HG03457 (cell line): ENCODE results near the gene ZNF691.
"Not testable (repeated sequence)": the region's sequence is repeated elsewhere in the genome, so short reads cannot be mapped to it uniquely, and the experiment has no call there.

Experiments used
- ATAC-seq: cut with Tn5 transposase; IDR thresholded peaks from one replicate; pipeline ENCODE4 v1.9.1; 2021; ENCODE audit warnings: moderate number of reproducible peaks; ENCODE audit not compliant: unreplicated experiment

ZNF691 gene

DNA sequence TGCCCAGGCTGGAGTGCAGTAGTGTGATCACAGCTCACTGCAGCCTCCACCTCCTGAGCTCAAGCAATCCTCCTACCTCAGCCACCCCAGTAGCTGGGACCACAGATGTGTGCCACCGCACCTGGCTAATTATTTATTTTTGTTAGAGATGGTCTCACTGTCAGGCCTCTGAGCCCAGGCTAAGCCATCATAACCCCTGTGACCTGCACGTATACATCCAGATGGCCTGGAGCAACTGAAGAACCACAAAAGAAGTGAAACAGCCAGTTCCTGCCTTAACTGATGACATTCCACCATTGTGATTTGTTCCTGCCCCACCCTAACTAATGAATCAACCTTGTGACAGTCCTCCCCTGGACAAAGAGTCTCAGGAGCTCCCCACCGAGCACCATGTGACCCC lies 10.1 kb downstream of the ZNF691 start:
- not testable (repeated sequence) for ATAC-seq

- not testable (repeated sequence) for ATAC-seq
Observed at GRCh38 chr1:42859366-42859765, 13.0 kb downstream of the ZNF691 start.

- ATAC-seq = no peak
Observed at GRCh38 chr1:42860339-42861013, 14.1 kb downstream of the ZNF691 start.

DNA sequence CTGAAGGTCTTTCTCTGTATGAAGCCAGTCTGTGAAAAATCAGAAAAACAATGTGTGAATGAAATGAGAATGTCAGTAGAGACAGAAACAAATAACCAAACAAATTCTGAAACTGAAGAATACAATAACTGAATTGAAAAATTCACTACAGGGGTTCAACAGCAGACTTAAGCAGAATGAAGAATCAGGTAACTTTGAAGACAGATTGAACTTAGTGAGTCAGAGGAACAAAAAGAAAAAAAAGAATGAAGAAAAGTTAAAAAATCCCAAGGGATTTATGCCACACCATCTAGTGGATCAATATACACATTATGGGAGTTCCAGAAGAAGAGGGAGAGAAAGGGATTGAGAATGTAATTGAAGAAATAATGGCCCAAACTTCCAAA lies 14.6 kb downstream of the ZNF691 start:
- ATAC-seq = no peak

GRCh38 chr1:42866549-42866948 lies 20.1 kb downstream of the ZNF691 start:
- ATAC-seq = no peak

- not testable (repeated sequence) for ATAC-seq
Observed at GRCh38 chr1:42868466-42868865, 22.1 kb downstream of the ZNF691 start.

GRCh38 chr1:42869254-42869653 lies 22.8 kb downstream of the ZNF691 start:
- ATAC-seq = not testable (repeated sequence)

- not testable (repeated sequence) for ATAC-seq
Observed at GRCh38 chr1:42869751-42870150, 23.3 kb downstream of the ZNF691 start.

DNA sequence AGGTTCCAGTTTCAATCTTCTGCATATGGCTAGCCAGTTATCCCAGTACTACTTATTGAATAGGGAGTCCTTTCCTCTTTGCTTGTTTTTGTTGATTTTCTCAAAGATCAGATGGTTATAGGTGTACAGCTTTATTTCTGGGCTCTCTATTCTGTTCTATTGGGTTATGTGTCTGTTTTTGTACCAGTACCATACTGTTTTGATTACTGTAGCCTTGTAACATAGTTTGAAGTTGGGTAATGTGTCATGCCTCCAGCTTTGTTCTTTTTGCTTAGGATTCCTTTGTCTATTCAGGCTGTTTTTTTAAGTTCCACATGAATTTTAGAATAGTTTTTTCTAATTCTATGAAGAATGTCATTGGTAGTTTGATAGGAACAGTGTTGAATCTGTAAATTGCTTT lies 26.7 kb downstream of the ZNF691 start:
- not testable (repeated sequence) for ATAC-seq

- ATAC-seq = no peak
Observed at GRCh38 chr1:42873670-42874069, 27.3 kb downstream of the ZNF691 start.

DNA sequence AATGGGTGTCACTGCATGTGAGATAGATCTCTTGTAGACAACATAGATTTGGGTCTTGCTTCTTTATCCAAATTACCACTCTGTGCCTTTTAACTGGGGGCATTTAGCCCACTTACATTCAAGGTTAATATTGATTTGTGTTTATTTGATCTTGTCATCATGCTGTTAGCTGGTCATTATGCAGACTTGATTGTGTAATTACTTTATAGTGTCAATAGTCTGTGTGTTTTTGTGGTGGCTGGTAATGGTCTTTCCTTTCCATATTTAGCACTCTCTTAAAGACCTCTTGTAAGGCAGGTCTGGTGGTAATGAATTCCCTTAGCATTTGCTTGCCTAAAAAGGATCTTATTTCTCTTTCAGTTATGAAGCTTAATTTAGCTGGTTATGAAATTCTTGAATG lies 29.6 kb downstream of the ZNF691 start:
- ATAC-seq = no peak

DNA sequence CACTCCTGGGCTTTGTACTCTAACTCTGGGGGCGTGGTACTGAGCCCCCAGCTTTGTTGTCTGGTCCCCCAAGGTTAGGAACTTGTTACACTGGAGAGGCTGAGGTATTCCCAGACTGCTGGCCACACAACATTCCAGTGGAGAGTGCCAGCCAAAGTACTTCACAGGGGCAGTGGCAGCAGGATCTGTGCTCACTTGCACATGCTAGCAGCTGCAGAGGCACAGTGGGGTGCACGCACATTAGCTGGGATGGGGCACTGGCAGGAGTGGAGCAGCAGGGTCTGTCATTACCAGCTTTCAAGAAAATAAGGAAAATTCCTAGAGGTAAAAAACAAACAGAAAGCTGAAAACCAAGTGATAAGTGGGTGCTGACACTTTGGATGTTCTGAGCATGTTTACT lies 31.0 kb downstream of the ZNF691 start:
- ATAC-seq = no peak

- no peak for ATAC-seq
Observed at GRCh38 chr1:42880384-42880783, 34.0 kb downstream of the ZNF691 start.

- no peak for ATAC-seq
Observed at GRCh38 chr1:42886046-42886739, 39.8 kb downstream of the ZNF691 start.

DNA sequence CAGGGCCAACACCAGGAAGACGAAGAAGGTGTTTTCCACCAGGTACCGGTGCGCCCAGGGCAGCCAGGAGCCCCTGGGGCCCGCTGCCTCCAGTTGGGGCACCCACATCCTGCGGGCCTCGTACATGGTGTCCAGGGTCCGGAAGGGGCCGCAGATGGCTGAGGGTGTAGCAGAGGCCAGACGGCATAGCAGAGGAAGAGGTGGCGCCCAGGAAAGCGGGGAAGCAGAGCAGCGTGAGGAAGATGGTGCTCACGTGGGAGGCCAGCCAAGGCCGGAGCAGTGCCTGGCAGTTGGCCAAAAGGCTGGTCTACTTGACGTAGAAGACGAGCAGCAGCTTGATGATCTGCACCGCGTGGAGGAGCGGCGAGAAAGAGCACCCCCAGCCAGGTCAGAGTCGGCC lies 40.4 kb downstream of the ZNF691 start:
- ATAC-seq = no peak

DNA sequence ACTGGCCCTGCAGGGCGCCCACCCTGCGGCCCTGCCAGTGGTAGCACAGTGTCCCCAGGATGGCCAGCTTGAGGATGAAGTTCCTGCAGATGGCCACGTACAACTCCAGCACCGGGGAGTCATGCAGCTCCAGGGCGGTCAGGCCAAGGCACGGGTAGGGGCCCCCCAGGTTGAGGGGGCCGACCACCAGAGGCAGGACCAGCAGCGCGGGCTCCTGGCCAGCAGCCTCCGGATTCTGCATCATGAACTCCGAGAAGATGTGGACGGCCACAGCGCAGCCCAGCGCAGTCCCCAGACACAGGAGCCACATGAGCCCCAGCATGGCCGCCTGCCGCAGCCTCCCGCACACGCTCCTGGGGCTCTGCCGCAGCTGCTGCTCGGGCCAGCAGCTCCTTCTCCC lies 41.0 kb downstream of the ZNF691 start:
- no peak for ATAC-seq

DNA sequence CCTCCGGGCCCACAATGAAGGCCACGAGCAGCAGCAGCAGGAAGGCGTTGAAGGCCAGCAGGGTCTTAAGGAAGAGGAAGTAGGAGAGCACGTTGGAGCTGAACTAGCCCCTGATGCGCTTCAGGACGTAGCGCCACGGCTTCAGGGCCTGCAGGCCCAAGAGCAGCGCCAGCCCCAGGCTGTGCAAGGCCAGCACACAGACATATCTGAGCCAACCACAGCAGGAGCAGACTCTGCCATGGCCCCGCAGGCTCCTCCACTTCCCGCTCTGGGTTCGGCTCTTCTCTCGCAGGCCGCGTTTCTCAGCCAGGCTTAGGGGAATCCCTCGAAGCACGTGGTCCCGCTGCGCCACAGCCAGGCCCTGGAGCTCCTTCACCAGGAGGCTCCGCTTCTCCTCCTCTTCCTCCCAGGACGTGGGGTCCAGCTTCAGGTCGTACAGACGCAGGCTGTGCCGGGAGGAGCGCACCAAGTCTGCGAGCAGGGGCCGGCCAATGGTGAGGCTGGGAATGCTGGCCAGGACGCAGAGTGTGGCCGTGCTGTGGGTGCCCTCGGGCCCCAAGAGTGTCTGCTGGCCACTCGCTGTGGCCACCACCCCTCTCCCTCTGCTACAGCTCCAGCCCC lies 41.7 kb downstream of the ZNF691 start:
- no peak for ATAC-seq

- no peak for ATAC-seq
Observed at GRCh38 chr1:42889264-42889663, 42.9 kb downstream of the ZNF691 start.

DNA sequence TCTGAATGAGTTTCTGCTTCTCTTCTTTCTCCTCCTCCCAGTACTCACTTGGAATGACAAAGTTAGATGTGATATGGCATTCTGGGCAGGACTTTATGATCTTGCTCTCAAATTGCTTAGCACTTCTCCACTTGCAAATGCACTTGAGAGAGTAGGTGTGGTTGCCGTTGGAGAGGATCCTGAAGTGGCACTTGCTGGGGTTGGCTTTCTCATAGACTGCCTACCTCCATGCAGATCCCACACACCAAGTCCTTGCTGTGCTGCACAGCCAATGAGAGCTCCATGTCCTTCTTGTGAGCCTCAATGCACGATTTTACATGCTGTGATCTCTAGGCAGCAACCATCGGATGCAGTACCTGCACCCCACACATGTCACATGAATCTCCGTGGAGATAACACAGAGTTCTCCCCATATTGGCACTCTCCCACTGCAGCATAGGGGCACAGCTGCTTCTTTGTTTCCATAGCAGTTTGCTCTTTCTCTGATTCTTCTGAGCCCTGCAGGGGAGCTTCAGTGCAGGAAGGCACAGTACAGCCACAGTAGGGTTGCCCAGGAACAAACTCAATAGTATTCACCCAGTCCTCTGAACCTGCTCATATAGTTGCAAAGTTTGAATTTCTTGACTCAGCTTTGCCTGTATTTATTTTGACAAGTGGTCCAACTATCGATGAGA lies 45.2 kb downstream of the ZNF691 start:
- no peak for ATAC-seq

- ATAC-seq = not testable (repeated sequence)
Observed at GRCh38 chr1:42899960-42900359, 53.5 kb downstream of the ZNF691 start.
